Measurements from ENCODE around the gene CHRNA9.
"Not testable (repeated sequence)": the region's sequence is repeated elsewhere in the genome, so short reads cannot be mapped to it uniquely, and the experiment has no call there.

Gene CHRNA9, protein sequence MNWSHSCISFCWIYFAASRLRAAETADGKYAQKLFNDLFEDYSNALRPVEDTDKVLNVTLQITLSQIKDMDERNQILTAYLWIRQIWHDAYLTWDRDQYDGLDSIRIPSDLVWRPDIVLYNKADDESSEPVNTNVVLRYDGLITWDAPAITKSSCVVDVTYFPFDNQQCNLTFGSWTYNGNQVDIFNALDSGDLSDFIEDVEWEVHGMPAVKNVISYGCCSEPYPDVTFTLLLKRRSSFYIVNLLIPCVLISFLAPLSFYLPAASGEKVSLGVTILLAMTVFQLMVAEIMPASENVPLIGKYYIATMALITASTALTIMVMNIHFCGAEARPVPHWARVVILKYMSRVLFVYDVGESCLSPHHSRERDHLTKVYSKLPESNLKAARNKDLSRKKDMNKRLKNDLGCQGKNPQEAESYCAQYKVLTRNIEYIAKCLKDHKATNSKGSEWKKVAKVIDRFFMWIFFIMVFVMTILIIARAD

DNA sequence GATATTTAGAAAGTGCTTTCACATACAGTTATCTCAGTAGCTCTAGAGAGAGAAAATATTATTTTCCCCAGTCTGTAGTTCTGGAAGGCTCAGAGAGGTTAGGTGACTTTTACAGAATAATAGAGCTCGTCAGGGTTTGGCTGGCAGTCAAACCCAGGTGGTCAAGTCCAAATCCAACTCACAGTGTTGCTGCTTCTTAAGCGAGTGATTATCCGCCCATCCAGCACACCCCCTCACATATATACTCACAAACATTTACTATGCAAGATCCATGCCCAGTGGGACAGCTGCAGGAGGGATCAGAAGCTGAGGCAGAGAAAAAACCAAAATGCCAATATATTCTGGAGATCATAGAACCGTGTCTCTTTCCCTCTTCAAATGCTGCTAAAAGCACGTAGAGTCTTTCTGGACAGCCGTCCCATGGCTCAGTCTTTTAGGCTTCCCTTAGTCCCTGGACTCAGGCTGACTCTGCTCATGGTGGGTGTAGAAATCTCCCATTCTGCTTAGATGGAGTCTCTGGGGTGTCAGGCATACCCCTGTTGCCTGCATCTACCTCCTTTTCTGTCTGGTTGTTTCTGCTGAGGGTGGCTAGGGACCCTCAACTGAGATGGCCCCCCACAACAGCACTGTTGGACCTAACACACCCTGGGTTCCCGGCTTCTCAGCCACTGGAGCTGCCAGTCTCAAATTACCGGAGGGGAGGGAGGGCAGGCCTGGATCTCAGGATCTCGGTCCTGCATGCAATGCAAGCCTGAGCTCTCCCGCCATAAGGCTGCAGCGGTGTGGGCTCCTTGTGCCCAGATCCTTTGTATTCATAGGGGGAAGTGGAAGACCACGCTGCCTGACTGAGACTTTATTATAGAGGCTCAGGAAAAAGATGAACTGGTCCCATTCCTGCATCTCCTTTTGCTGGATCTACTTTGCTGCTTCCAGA, at the start of gene CHRNA9:
TSS of gene CHRNA9 (plus strand) at position 743 of the 934 bp plus-strand sequence. CDS start at position 878, 135 bp downstream.
- DNase-seq (ENCODE audit: low spot score): no peak

DNA sequence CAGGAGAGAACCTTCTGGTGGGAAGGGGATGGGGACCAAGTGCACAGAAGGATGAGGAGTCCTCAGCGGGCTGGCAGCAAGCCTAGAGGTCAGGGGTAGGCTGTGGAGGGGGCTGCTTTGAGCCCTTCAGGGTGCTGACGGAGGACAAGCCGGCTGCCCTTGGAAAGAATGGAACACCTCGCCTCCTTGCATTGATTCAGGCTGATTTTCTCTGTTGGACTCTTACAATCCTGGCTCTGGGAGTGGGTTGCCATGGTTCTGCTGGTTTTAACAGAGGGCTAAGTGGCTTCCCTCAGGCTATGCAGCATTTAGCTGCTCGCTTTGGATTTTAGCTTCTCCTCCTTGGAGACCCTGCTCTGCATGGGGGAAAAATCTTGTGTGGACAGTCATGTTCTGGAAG, 49.4 kb upstream of the CHRNA9 start:
- DNase-seq (ENCODE audit: low spot score): no peak

DNA sequence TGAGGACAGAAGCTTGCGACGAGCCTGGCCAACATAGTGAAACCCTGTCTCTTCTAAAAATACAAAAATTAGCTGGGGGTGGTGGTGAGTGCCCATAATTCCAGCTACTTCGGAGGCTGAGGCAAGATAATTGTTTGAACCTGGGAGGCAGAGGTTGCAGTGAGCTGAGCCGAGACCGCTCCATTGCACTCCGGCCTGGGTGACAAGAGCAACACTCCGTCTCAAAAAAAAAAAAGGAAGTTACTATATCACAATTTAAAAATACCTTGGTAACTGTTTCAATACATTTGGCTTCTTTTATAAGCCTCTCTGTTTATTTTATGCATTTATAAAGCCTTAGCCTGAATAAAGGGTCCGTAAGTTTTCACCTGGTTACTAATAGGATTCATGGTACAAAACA, 46.6 kb upstream of the CHRNA9 start:
- no peak for DNase-seq (ENCODE audit: low spot score)

DNA sequence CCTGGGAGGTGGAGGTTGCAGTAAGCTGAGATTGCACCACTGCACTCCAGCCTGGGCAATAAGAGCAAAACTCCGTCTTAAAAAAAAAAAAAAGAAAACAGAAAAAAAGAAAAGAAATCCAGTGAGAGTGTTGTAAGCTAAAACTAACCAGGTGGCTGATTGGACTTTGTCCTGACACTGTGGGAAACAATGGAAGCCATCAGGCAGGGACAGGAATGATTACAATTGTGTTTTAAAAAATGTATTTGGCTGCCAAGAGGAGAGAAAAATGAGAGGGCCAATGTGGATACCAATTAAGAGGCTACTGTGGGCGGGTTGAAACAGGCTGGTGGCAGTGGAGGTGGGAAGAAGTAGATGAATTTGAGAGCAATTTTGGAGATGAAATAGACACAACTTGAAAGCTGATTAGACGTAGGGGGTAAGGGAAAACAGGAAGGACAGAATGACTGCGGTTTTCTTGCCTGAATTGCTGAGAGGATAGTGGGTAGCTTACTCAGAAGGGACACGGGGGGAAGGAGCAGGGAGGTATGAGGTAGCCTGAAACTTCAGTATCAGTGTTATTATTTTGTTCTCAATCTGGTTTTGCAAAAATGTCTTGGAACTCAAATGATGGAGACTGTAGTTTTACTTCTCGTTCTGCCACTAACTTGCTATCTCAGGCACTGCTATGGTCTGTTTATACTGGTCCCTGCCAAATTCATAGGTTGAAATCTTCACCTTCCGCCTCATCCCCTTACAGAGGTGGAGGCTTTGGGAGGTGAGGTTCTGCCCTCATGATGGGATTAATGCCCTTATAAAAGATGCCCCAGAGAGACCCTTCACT, 45.6 kb upstream of the CHRNA9 start:
- DNase-seq (ENCODE audit: low spot score): no peak

DNA sequence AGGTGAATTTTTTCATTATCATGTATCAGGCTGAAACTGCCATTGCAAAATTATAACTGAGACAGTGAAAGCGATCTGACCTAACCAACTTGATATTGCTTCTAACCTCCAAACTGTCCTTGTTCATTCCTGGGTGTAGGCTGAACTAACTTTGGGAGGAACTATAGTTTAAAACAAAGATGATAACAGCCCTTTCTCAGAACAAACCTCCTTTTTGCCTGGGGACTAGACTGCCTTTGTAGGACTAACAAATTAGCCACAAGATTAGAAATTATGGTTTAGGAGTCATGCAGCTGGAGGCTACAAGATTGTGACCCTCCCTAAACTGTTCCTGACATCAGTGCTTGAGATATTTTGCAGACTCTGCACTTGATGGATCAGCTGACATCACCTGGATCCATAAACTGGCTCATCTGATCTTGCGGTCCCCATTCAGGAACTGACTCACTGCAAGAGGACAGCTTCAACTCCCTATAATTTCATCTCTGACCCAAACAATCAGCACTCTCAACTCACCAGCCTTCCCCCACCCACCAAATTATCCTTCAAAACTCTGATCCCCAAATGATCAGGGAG, 44.4 kb upstream of the CHRNA9 start:
- DNase-seq (ENCODE audit: low spot score): not testable (repeated sequence)

DNA sequence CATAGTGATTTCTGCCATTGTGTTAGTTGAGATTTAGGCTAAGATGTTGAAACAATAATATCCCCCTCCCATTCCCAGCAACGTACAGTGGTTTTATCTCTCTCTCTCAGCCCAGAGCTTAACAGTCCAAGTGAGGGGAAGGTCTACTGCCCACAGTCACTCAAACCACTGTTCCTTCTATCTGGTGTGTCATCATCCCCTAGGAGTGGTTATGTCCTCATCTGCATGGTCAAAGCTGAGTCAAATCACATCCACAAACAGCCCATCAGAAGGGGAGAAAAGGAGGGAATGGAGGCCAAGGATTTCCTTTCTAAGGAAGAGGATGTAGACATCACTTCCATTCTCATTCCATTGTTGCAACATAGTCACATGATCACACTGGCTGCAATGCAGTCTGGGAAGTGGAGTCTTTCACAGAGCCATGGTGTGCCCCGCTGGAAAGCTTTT, 42.8 kb upstream of the CHRNA9 start:
- peak; percentile 22 for DNase-seq (ENCODE audit: low spot score)

DNA sequence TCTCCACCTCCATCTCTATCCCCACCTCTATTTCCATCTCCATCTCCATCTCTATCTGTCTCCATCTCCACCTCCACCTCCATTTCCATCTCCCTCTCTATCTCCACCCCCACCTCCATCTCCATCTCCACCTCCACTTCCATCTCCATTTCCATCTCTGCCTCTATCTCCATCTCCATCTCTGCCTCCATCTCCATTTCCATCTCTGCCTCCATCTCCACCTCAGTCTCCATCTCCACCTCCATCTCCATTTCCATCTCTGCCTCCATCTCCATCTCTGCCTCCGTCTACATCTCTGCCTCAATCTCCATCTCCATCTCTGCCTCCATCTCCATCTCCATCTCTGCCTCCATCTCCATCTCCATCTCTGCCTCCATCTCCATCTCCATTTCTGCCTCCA, 40.8 kb upstream of the CHRNA9 start:
- DNase-seq (ENCODE audit: low spot score): no peak

DNA sequence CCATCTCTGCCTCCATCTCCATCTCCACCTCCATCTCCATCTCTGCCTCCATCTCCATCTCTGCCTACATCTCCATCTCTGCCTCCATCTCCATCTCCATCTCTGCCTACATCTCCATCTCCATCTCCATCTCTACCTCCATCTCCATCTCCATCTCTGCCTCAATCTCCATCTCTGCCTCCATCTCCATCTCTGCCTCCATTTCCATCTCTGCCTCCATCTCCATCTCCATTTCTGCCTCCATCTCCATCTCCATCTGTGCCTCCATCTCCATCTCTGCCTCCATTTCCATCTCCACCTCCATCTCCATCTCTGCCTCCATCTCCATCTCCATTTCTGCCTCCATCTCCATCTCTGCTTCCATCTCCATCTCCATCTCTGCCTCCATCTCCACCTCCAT, 40.1 kb upstream of the CHRNA9 start:
- DNase-seq (ENCODE audit: low spot score): not testable (repeated sequence)

DNA sequence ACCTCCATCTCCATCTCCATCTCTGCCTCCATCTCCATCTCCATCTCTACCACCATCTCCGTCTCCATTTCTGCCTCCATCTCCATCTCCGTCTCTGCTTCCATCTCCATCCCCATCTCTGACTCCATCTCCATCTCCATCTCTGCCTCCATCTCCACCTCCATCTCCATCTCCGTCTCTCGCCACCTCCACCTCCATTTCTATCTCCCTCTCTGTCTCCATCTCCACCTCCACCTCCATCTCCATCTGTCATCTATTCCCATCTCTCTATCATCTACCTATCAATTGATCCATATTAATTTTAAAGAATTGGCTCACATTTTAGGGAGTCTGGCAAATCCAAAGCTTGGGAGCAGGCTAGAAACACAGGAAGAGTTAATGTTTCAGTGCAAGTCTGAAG, 39.6 kb upstream of the CHRNA9 start:
- DNase-seq (ENCODE audit: low spot score): no peak

DNA sequence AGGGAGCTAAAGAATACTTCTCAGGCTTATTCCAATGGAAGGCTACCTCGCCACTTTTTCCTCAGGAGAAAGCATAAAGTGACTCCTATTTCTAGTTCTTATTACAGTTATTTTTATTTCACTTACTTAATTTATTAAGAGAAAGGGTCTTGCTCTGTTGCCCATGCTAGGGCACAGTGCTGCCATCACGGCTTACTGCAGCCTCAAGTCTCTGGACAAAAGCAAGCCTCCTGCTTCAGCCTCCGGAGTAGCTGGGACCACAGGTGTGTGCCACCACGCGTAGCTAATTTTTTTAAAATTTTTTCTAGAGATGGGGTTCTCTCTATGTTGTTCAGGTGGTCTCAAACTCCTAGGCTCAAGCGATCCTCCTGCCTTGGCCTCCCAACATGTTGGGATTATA, 36.0 kb upstream of the CHRNA9 start:
- no peak for DNase-seq (ENCODE audit: low spot score)

DNA sequence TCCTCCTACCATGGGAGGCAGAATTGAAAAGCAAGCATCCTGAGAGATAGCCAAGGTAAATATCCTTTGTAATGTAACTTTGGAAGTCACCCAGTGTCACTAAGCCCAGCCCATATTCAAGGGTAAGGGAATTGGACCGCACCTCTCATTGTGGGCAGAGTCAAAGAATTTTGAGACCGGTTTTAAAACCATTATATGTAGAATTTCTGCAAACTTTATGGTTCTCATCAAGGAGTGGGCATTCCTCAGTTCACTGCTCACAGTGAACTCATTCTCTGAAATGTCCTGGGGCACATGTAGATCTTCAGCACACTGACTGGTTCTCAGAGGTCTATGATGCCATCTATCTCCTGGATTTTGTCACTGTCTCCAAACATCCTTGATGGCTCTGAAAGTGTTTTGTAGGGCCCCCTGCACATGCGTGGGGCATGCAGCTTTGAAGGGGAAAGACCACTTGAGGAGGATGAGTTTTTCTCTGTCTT, 35.3 kb upstream of the CHRNA9 start:
- DNase-seq (ENCODE audit: low spot score): no peak

DNA sequence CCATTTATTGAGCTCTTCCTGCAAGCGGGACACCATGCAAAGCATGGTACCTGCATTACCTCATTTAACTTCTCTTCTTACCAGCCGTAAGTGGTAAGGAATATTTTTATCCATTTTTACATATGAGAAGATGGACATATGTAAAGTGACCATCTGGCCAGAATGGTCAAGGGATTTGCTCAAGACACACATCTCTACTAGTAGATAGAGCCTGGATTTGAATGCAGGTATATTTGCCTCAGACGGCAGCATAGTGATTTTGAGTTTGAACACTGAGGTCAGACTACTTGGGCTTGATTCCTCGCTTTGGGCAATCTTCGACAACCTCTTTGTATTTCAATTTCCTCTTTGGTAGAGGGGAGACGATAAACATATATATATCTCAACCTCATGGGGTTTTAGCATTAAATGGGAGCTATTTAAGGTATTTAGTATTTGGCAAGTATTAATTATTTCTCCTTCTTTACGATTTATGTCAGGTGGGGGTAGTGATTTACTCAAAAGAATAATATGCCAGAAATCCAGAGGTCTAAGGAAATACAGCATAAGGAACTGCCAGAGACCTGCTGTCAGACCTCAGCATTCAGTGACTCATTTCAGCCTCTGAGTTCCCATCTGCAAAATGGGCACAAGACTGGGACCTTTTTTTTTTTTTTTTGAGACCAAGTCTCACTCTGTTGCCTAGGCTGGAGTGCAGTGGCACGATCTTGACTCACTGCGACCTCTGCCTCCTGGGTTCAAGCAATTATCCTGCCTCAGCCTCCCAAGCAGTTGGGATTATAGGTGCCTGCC, 34.6 kb upstream of the CHRNA9 start:
- no peak for DNase-seq (ENCODE audit: low spot score)

DNA sequence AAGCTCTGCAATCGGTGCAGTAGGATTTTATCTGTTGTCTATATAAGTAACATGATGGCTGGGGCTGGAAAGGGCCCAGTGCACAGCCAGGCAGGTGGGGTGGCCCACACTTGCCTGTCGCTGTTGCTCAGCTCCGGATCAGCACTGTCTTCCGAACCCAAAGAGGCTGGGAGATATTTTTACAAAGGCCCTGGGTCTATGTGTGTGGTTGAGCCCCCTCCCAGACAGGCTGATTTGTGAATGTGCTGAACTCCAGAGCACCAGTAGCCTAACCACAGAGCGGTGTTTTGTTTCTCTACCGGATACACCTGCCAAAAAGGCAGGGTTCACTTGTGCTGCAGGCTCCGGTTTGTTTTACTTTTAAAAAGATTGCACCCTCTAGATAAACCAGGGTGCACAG, 33.5 kb upstream of the CHRNA9 start:
- no peak for DNase-seq (ENCODE audit: low spot score)

DNA sequence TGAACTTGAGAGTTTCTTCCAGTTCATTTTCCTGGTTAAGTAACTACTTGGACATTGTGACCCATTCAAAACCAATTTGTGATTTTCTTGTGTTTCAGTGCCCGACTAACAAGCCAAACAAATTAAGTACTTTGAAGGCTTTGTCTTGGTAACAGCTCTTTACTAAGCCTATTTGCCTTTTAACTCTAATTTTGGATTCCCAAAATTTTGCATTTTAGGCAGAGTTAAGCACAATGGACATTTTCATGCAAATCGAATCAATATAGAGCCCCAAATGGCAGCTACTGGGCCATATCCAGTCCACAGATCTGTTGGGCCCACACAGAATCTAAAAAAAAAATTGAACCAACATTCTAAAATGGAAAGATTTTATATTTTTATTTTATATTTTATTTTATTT, 31.4 kb upstream of the CHRNA9 start:
- no peak for DNase-seq (ENCODE audit: low spot score)

DNA sequence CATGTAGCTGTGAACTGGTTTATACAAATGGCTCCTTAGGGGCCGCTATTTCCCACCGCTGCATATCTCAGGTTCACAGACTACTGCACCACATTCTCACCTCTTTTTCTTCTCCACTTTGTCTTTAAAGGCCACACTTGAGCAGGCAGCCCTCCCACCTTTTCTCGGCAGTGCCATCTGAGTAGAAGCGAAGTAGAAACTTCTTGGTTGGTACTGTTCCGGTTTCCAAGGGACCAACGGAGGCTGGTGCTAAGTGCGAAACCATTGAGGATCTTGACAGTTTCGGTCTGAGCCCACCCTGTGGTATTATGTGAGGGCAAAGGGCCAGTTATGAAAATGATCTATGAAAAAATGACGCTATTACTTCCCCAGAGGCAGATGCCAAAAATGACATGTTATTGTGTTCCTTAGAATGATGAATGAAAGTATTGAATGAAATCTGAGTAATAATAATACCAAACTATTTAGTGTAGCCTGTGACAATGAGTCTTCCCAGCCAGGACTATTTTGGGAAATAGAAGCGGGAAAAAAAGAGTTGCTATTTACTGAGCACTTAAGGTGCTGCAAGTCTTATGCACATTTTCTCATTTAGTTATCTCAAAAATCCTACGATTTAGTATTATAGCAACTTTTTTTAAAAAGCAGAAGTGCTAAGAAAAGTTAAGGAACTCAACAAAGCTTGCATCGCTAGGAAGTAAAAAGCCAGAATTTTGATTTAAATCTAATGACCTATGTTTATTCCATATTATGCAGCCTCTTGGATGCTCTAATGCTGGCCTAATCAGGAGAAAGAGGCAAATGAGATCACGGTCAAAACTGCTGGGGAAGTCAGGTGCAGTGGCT, 29.6 kb upstream of the CHRNA9 start:
- DNase-seq (ENCODE audit: low spot score): no peak

DNA sequence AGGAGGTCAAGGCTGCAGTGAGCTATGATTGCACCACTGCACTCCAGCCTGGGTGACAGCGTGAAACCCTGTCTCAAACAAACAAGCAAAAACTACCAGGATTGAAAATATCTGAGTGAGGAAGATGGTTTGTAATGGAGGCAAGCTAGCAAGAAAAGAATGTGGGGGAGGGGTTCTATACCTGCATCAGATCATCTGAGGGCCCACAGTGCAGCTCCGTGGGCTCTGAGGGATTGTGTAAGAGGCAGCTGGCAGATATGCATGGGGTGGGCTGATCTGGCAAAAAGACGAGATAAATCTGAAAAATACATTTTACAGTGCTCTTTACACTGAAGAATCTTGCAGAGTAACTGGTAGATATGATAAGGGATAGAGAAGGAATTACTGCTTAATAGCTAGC, 28.9 kb upstream of the CHRNA9 start:
- DNase-seq (ENCODE audit: low spot score): no peak

DNA sequence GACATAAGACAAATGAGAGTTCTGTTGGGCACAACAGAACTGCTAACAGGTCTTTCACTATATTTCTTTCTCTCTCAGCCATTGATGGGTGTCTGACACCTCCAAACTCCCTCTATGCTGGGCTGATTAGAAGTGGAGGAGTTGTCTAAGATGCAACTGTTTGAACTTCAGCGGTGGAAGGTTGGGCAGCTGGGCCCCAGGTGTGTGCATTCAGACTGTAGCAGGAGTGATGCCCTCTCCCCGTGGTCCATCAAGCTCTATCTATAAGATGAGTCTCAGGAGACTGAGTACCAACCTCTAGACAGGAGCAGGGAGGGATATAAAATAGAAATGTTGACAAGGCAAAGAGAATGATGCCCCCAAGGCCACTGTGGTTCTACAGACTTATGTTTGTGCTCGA, 28.2 kb upstream of the CHRNA9 start:
- no peak for DNase-seq (ENCODE audit: low spot score)

DNA sequence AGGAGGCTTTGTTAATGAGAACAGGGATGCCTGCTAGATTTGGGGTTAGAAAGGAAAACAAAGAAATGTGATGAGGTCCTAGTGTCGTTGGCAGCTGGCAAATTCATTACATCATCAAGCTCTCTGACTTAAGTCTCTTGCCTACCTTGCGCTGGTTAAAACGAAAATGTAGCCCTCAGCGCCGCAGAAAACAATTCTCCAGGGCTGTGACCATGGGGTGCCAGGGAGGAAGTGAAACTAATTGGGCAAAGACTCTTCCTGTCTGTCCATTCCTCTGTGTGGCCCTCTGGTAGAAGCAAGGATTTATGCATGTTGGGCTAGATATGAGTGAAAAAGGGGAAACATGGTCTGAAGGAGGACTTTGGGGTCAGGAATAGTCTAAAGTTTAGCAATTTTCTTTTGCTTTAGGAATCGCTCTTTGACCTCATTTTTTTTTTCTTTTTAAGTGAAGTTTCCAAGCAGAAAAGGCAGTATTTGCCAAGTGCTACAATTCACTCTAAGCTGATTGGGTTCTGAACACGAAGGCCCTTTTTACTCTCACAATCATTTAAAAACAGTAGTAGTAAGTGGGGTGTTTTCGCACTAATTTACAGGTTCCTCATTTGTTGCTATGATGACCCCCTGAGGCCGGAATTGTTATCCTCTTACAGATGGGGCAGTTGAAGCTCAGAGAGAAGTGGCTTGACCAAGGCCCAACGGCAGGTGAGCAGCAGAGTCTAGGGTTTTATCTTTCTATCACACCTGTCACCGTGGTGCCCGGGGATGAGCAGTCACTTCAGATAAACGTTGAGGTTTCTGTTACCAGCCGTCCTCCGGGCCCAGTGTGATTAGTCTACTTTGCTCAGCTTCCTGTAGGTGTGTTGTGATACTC, 27.3 kb upstream of the CHRNA9 start:
- no peak for DNase-seq (ENCODE audit: low spot score)

Data from AG08395 (cell line).